ENCODE data around the gene RBM19.

DNA sequence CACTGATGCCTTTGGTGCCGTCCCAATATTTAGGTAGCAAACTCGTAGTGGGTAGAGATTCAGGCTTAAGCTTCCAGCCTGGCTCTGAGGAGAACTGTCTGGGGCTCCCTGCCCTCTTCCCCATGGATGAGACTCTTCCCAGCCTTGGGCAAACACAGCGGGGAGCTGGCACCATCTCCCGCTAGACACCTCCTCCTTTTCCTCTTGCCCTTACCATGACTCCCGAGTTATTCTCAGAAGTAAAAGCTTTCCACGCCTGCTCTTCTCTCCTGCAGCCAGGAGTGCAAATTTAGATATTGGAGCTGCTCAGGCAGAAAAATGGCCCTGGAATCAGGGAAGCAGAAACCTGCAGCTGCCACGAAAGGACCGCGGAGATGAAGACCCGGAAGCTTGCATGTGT is 45.6 kb upstream of the RBM19 start:
- TF ChIP-seq, protein P1, sequence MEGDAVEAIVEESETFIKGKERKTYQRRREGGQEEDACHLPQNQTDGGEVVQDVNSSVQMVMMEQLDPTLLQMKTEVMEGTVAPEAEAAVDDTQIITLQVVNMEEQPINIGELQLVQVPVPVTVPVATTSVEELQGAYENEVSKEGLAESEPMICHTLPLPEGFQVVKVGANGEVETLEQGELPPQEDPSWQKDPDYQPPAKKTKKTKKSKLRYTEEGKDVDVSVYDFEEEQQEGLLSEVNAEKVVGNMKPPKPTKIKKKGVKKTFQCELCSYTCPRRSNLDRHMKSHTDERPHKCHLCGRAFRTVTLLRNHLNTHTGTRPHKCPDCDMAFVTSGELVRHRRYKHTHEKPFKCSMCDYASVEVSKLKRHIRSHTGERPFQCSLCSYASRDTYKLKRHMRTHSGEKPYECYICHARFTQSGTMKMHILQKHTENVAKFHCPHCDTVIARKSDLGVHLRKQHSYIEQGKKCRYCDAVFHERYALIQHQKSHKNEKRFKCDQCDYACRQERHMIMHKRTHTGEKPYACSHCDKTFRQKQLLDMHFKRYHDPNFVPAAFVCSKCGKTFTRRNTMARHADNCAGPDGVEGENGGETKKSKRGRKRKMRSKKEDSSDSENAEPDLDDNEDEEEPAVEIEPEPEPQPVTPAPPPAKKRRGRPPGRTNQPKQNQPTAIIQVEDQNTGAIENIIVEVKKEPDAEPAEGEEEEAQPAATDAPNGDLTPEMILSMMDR (conservative IDR thresholded peaks at IDR 0.05) = no peak
- no peak for TF ChIP-seq ZFX (IDR thresholded peaks at IDR 0.05)
